Measurements from ENCODE around the gene YEATS2. TPM values are rescaled to one million over a fixed set of nuclear protein-coding genes. Genes with fewer than 3 reads are reported as not detected.
"Not testable (repeated sequence)": the region's sequence is repeated elsewhere in the genome, so short reads cannot be mapped to it uniquely, and the experiment has no call there.

YEATS2 gene
- total RNA-seq, 1 experiment from 2014 or later, result 38.6 TPM

- DNase-seq (ENCODE audit: low read depth, low spot score), result no peak
- Histone ChIP-seq H2AFZ (ENCODE audit: low read depth, low read length, poor library complexity, severe bottlenecking) (no peak overlapping the region), H3K36me3 (ENCODE audit: control insufficient read depth in 1 of 2, insufficient read depth in 2 of 2, low read length in 2 of 2) (peaks cover 0 to 2% of the 10 kb centered on the region in 2 experiments; a peak in 1 of 4 replicates), H3K9me3 (ENCODE audit: control insufficient read depth in 1 of 2, insufficient read depth in 1 of 2, low read depth in 1 of 2, low read length in 2 of 2) (no peaks in the 10 kb centered on the region), H3K27me3 (ENCODE audit: insufficient read depth, low read length) (no peaks in the 10 kb centered on the region), H3K9me2 (ENCODE audit: insufficient read depth) (no peaks in the 10 kb centered on the region), H3K79me2 (ENCODE audit: insufficient read depth, low read length) (peaks cover 90% of the 10 kb centered on the region), H4K20me1 (ENCODE audit: insufficient read depth) (peaks cover 15% of the 10 kb centered on the region; the same call in 1 of the 2 replicates), H3K9ac (ENCODE audit: low read length) (no peak overlapping the region), H3K4me2 (ENCODE audit: low read length) (no peak overlapping the region), H3K4me1 (ENCODE audit: control insufficient read depth in 1 of 2, insufficient read depth in 2 of 2, low read length in 2 of 2) (peaks cover 0 to 18% of the 10 kb centered on the region in 2 experiments; a peak in 3 of 4 replicates), H3K4me3 (replicated peaks in 1 of 2; ENCODE audit: low read depth in 1 of 2, low read length in 2 of 2) (no peak overlapping the region), H3K27ac (ENCODE audit: low read depth, low read length) (no peak overlapping the region)
- TF ChIP-seq EZH2 (IDR thresholded peaks at IDR 0.05) (no peak), CBX3 (IDR thresholded peaks at IDR 0.05; ENCODE audit: low read depth) (no peak), ZFX (IDR thresholded peaks at IDR 0.05) (no peak), ZNF274 (IDR thresholded peaks at IDR 0.05; ENCODE audit: low read depth, low read length) (no peak), YY1 (IDR thresholded peaks at IDR 0.05; ENCODE audit: extremely low read depth, insufficient replicate concordance, low read depth, low read length) (no peak), RAD21 (IDR thresholded peaks at IDR 0.05; ENCODE audit: low read depth) (no peak), FOSL1 (IDR thresholded peaks at IDR 0.05; ENCODE audit: low read depth) (no peak), SP1 (IDR thresholded peaks at IDR 0.05; ENCODE audit: low read depth) (no peak), SIN3A (IDR thresholded peaks at IDR 0.05; ENCODE audit: low read depth) (no peak), POLR2A (IDR thresholded peaks at IDR 0.05; ENCODE audit: borderline replicate concordance, extremely low read depth, insufficient read depth, insufficient read length) (no peak), CEBPB (IDR thresholded peaks at IDR 0.05; ENCODE audit: low read depth) (no peak), TCF7L2 (IDR thresholded peaks at IDR 0.05; ENCODE audit: borderline replicate concordance, extremely low read depth, insufficient read depth, insufficient read length) (no peak)
- TF ChIP-seq, protein P1, sequence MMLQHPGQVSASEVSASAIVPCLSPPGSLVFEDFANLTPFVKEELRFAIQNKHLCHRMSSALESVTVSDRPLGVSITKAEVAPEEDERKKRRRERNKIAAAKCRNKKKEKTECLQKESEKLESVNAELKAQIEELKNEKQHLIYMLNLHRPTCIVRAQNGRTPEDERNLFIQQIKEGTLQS (IDR thresholded peaks at IDR 0.05), result no peak
- ChIA-PET CTCF (no interaction called here), RAD21 (ENCODE audit: low non-redundant PET in 1 of 2, low total read pairs in 2 of 2, uncharacterized antibody in 2 of 2, unreplicated experiment in 2 of 2) (no interaction called here), POLR2A (no interaction called here)
- ATAC-seq, result no peak
- intact Hi-C loops (cut with micrococcal nuclease), result no loop called here
- BruUV-seq (replicated peaks), result TSS peak; percentile 14
Observed at GRCh38 chr3:183701744-183702143, 4.1 kb downstream of the YEATS2 start.

DNA sequence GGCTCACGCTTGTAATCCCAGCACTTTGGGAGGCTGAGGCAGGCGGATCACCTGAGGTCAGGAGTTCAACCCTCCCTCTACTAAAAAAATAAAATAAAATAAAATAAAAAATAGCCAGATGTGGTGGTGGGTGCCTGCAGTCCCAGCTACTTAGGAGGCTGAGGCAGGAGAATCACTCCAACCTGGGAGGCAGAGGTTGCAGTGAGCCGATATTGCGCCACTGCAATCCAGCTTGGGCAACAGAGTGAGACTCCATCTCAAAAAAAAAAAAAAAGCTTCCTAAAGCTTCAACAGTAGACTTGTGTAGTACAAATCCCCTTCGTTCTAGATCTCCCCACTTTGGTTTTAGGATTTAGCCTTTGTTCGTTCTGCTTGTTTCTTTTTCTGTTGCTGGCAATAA, 6.3 kb downstream of the YEATS2 start:
- H3K9me2 ChIP-seq (ENCODE audit: insufficient read depth); intact Hi-C loops (cut with micrococcal nuclease); DNase-seq (ENCODE audit: low read depth, low spot score); BruUV-seq (replicated peaks); H3K36me3 ChIP-seq (ENCODE audit: control insufficient read depth in 1 of 2, insufficient read depth in 2 of 2, low read length in 2 of 2); H3K4me2 ChIP-seq (ENCODE audit: low read length); H3K27ac ChIP-seq (ENCODE audit: low read depth, low read length); RAD21 ChIA-PET (ENCODE audit: low non-redundant PET in 1 of 2, low total read pairs in 2 of 2, uncharacterized antibody in 2 of 2, unreplicated experiment in 2 of 2); H3K9ac ChIP-seq (ENCODE audit: low read length); CTCF ChIA-PET; ATAC-seq; POLR2A ChIA-PET; H3K9me3 ChIP-seq (ENCODE audit: control insufficient read depth in 1 of 2, insufficient read depth in 1 of 2, low read depth in 1 of 2, low read length in 2 of 2); H3K4me3 ChIP-seq (replicated peaks in 1 of 2; ENCODE audit: low read depth in 1 of 2, low read length in 2 of 2); H2AFZ ChIP-seq (ENCODE audit: low read depth, low read length, poor library complexity, severe bottlenecking); H3K27me3 ChIP-seq (ENCODE audit: insufficient read depth, low read length): not testable (repeated sequence)
- Histone ChIP-seq H3K79me2 (ENCODE audit: insufficient read depth, low read length) (peaks cover 100% of the 10 kb centered on the region), H4K20me1 (ENCODE audit: insufficient read depth) (peaks cover 20% of the 10 kb centered on the region; the same call in 1 of the 2 replicates), H3K4me1 (ENCODE audit: control insufficient read depth in 1 of 2, insufficient read depth in 2 of 2, low read length in 2 of 2) (peaks cover 0 to 10% of the 10 kb centered on the region in 2 experiments; a peak in 3 of 4 replicates)

All from HCT116 (cell line).